K562 (cell line): Measurements from ENCODE around the gene PPP6R1. TPM values are rescaled to one million over a fixed set of nuclear protein-coding genes. Genes with fewer than 3 reads are reported as not detected.

Experiments used
- ADNP ChIP-seq: fragments of 200-800 bp; sonication (Bioruptor generic); IDR thresholded peaks from 2 replicates; pipeline ENCODE4 v1.6.1; 2016; ENCODE audit warnings: missing genetic modification characterization, missing compliant biosample characterization
- C11orf30 ChIP-seq: fragments of 450-650 bp; IDR thresholded peaks from 2 replicates; pipeline ENCODE4 v1.6.1; 2016; ENCODE audit warnings: low read depth, mild to moderate bottlenecking
- DMBX1 ChIP-seq: fragments of 250-450 bp; sonication (Bioruptor Pico); IDR thresholded peaks from 2 replicates; pipeline ENCODE4 v1.8.0; 2022; ENCODE audit warnings: inconsistent platforms, mild to moderate bottlenecking, moderate library complexity, borderline replicate concordance
- ETV1 ChIP-seq: fragments of 450-650 bp; conservative IDR thresholded peaks from 2 replicates; pipeline ENCODE4 v1.6.1; 2016; ENCODE audit warnings: missing genetic modification characterization, control low read depth, low read depth, missing compliant biosample characterization
- HMGXB4 ChIP-seq: sonication (generic); formaldehyde crosslinking; IDR thresholded peaks from 2 replicates; pipeline ENCODE4 v1.8.1; 2023; ENCODE audit warnings: mild to moderate bottlenecking, missing genetic modification reagents
- MAFG ChIP-seq: fragments of 450-650 bp; conservative IDR thresholded peaks from 2 replicates; pipeline ENCODE4 v1.6.1; 2016; ENCODE audit warnings: missing genetic modification characterization, missing compliant biosample characterization
- POLR2AphosphoS2 ChIP-seq: IDR thresholded peaks from 2 replicates; pipeline ENCODE4 v1.6.1; 2012; ENCODE audit warnings: low read length, improper control_type of control experiment
- POLR2G ChIP-seq: fragments of 200-400 bp; formaldehyde crosslinking; IDR thresholded peaks from 2 replicates; pipeline ENCODE4 v1.6.1; 2017; ENCODE audit warnings: low read depth, mild to moderate bottlenecking, antibody characterized with exemption, low read length, moderate library complexity
- RCOR1 ChIP-seq, 2 experiments: IDR thresholded peaks; 2 replicates each; pipeline ENCODE4 v1.6.1; 2012; ENCODE audit warnings: low read depth in 2 of 2, low read length in 2 of 2, borderline replicate concordance in 1 of 2, improper control_type of control experiment in 1 of 2
- SOX6 ChIP-seq: fragments of 450-650 bp; IDR thresholded peaks from 2 replicates; pipeline ENCODE4 v1.6.1; 2014; ENCODE audit warnings: mild to moderate bottlenecking
- TARDBP ChIP-seq: fragments of 450-650 bp; IDR thresholded peaks from 2 replicates; pipeline ENCODE4 v1.6.1; 2016
- TBP ChIP-seq: optimal IDR thresholded peaks from 2 replicates; pipeline ENCODE3; 2011; ENCODE audit warnings: low read depth, low read length, improper control_type of control experiment
- XRCC4 ChIP-seq: IDR thresholded peaks from one replicate; pipeline ENCODE4 v1.6.1; 2011; ENCODE audit not compliant: insufficient read depth, insufficient read length; ENCODE audit errors: extremely low read depth
- ZNF785 ChIP-seq: fragments of 250-450 bp; sonication (Bioruptor Pico); IDR thresholded peaks from 2 replicates; pipeline ENCODE4 v1.4.0; 2020; ENCODE audit warnings: mild to moderate bottlenecking
- ZSCAN29 ChIP-seq: fragments of 450-650 bp; IDR thresholded peaks from 2 replicates; pipeline ENCODE4 v1.6.1; 2017
- polyA plus RNA-seq, 8 experiments: library from polyadenylated mRNA; depleted of rRNA in 4 of 8; stranded (reverse) in 5 of 8; unstranded in 3 of 8; fragments of >200 nt; fragmentation: Nextera tagmentation in 2 of 8; fragmentation: Illumina TruSeq in 1 of 8; extraction: Ambion mirVana in 2 of 8; extraction: Trizol in 1 of 8; gene quantifications; 2 replicates each; pipeline versions ENCODE4 v1.2.1 to v1.2.3, GENCODE V29; 2011 to 2014; ENCODE audit warnings: inconsistent platforms in 1 of 8, missing spikeins in 1 of 8
- total RNA-seq, 7 experiments: library from RNA; depleted of rRNA in 6 of 7; stranded (reverse); fragments of >200 nt in 6 of 7; fragmentation: Illumina TruSeq in 2 of 7; extraction: Trizol in 2 of 7; gene quantifications; 2 replicates each; pipeline versions ENCODE4 v1.2.1 to v1.2.3, GENCODE V29; 2011 to 2021; ENCODE audit warnings: low replicate concordance in 1 of 7
- TF ChIP-seq, protein P1 (sequence below), 2 experiments: IDR thresholded peaks in 1 of 2; conservative IDR thresholded peaks in 1 of 2; 2 replicates each; pipeline ENCODE4 v1.6.1; 2016; ENCODE audit warnings: low read depth in 2 of 2, mild to moderate bottlenecking in 1 of 2, missing compliant biosample characterization in 1 of 2, missing genetic modification characterization in 1 of 2, moderate library complexity in 1 of 2
- TF ChIP-seq, protein P2 (sequence below): fragments of 450-650 bp; IDR thresholded peaks from 2 replicates; pipeline ENCODE4 v1.6.1; 2016; ENCODE audit warnings: borderline replicate concordance
- TF ChIP-seq, protein P3 (sequence below), 2 experiments: fragments of 450-650 bp in 1 of 2; sonication (generic) in 1 of 2; formaldehyde crosslinking in 1 of 2; IDR thresholded peaks in 1 of 2; conservative IDR thresholded peaks in 1 of 2; 2 replicates each; pipeline versions ENCODE4 v1.6.1 to v1.8.1; 2016 to 2023; ENCODE audit warnings: mild to moderate bottlenecking in 2 of 2, moderate library complexity in 2 of 2, inconsistent platforms in 1 of 2, missing genetic modification reagents in 1 of 2

PPP6R1 gene
- total and polyA plus RNA-seq, 9 of the 15 experiments (the other 6 are each of a cell fraction or from before 2014, with no cell fraction given), result 0.48 to 135 (median 37.2) TPM

- TF ChIP-seq, protein P1, sequence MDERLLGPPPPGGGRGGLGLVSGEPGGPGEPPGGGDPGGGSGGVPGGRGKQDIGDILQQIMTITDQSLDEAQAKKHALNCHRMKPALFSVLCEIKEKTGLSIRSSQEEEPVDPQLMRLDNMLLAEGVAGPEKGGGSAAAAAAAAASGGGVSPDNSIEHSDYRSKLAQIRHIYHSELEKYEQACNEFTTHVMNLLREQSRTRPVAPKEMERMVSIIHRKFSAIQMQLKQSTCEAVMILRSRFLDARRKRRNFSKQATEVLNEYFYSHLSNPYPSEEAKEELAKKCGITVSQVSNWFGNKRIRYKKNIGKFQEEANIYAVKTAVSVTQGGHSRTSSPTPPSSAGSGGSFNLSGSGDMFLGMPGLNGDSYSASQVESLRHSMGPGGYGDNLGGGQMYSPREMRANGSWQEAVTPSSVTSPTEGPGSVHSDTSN (CRISPR knock-in tag; IDR thresholded peaks at IDR 0.05; ENCODE audit: low read depth), result no peak
- TF ChIP-seq, protein P1 (tag; conservative IDR thresholded peaks at IDR 0.05; ENCODE audit: low read depth), result peak; percentile 58; the same call in 1 of the 2 replicates
- TF ChIP-seq MAFG (tag) (no peak), ETV1 (tag) (peak; percentile 99), ZSCAN29 (peak; percentile 94), XRCC4 (no peak), ADNP (tag) (no peak), TBP (peak; percentile 92), TARDBP (peak; percentile 96), POLR2AphosphoS2 (no peak), RCOR1 (IDR thresholded peaks at IDR 0.05; ENCODE audit: borderline replicate concordance in 1 of 2, low read depth in 2 of 2, low read length in 2 of 2) (peak; percentile 91 to 98), POLR2G (peak; percentile 92), ZNF785 (CRISPR knock-in tag) (no peak), C11orf30 (0 out of 2 replicates have a peak, but pooled peaks have one; percentile 3), DMBX1 (CRISPR knock-in tag) (peak; percentile 66; the same call in 1 of the 2 replicates), HMGXB4 (CRISPR knock-in tag) (peak; percentile 38; the same call in 1 of the 2 replicates), SOX6 (peak; percentile 89)
- TF ChIP-seq, protein P2, sequence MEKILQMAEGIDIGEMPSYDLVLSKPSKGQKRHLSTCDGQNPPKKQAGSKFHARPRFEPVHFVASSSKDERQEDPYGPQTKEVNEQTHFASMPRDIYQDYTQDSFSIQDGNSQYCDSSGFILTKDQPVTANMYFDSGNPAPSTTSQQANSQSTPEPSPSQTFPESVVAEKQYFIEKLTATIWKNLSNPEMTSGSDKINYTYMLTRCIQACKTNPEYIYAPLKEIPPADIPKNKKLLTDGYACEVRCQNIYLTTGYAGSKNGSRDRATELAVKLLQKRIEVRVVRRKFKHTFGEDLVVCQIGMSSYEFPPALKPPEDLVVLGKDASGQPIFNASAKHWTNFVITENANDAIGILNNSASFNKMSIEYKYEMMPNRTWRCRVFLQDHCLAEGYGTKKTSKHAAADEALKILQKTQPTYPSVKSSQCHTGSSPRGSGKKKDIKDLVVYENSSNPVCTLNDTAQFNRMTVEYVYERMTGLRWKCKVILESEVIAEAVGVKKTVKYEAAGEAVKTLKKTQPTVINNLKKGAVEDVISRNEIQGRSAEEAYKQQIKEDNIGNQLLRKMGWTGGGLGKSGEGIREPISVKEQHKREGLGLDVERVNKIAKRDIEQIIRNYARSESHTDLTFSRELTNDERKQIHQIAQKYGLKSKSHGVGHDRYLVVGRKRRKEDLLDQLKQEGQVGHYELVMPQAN, result no peak; the same call in 1 of the 2 replicates
- TF ChIP-seq, protein P3, sequence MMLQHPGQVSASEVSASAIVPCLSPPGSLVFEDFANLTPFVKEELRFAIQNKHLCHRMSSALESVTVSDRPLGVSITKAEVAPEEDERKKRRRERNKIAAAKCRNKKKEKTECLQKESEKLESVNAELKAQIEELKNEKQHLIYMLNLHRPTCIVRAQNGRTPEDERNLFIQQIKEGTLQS (IDR thresholded peaks at IDR 0.05), result peak; percentile 48; the same call in 1 of the 2 replicates
- TF ChIP-seq, protein P3 (CRISPR knock-in tag; conservative IDR thresholded peaks at IDR 0.05), result peak; percentile 90
Observed at GRCh38 chr19:55258828-55259539, at the start of gene PPP6R1 (continued).
